Stimulated activated naive CD8-positive, alpha-beta T cell treated with anti-CD3 and anti-CD28 coated beads, Interleukin-15, Interleukin-2, amounts not matched to agents 100 ng/mL and 50 ng/mL, for 24 hours (primary cell): ENCODE results near the gene METTL23.
"Not testable (repeated sequence)": the region's sequence is repeated elsewhere in the genome, so short reads cannot be mapped to it uniquely, and the experiment has no call there.

Experiments
- H3K27ac Mint-ChIP-seq: one replicate; pipeline ENCODE4 v1.8.0; 2021; ENCODE audit warnings: mild to moderate bottlenecking, mixed read lengths
- H3K27me3 Mint-ChIP-seq: one replicate; pipeline ENCODE4 v1.8.0; 2021; ENCODE audit warnings: mixed read lengths
- H3K36me3 Mint-ChIP-seq: one replicate; pipeline ENCODE4 v1.8.0; 2021; ENCODE audit warnings: low read depth, mixed read lengths
- H3K4me1 Mint-ChIP-seq: one replicate; pipeline ENCODE4 v1.8.0; 2021; ENCODE audit warnings: low read depth, mixed read lengths
- H3K4me3 Mint-ChIP-seq: one replicate; pipeline ENCODE4 v1.8.0; 2021; ENCODE audit warnings: mild to moderate bottlenecking, mixed read lengths
- H3K9me3 Mint-ChIP-seq: one replicate; pipeline ENCODE4 v1.8.0; 2021; ENCODE audit warnings: mixed read lengths

METTL23 gene

GRCh38 chr17:76744747-76745146, 18.1 kb downstream of the METTL23 start:
- H3K9me3 Mint-ChIP-seq: no peaks in the 10 kb centered on the region
- no peaks in the 10 kb centered on the region for H3K27me3 Mint-ChIP-seq
- H3K4me1 Mint-ChIP-seq: peaks cover under 1% of the 10 kb centered on the region
- no peak overlapping the region for H3K27ac Mint-ChIP-seq
- H3K4me3 Mint-ChIP-seq: no peak overlapping the region
- H3K36me3 Mint-ChIP-seq: peaks cover 40% of the 10 kb centered on the region

GRCh38 chr17:76745785-76746184, 19.1 kb downstream of the METTL23 start:
- H3K4me1 Mint-ChIP-seq, H3K4me3 Mint-ChIP-seq, H3K9me3 Mint-ChIP-seq, H3K27ac Mint-ChIP-seq, H3K27me3 Mint-ChIP-seq: not testable (repeated sequence)
- H3K36me3 Mint-ChIP-seq: peaks cover 44% of the 10 kb centered on the region

- H3K4me1 Mint-ChIP-seq: peaks cover 10% of the 10 kb centered on the region
- no peaks in the 10 kb centered on the region for H3K9me3 Mint-ChIP-seq
- H3K27me3 Mint-ChIP-seq: no peaks in the 10 kb centered on the region
- H3K36me3 Mint-ChIP-seq: peaks cover 35% of the 10 kb centered on the region
- no peak overlapping the region for H3K4me3 Mint-ChIP-seq
- H3K27ac Mint-ChIP-seq: no peak overlapping the region
Measured at GRCh38 chr17:76747716-76748363, 21.2 kb downstream of the METTL23 start.

- Mint-ChIP-seq H3K27ac (no peak overlapping the region), H3K9me3 (no peaks in the 10 kb centered on the region), H3K27me3 (no peaks in the 10 kb centered on the region), H3K4me1 (peaks cover 18% of the 10 kb centered on the region), H3K4me3 (no peak overlapping the region), H3K36me3 (peaks cover 38% of the 10 kb centered on the region)
Measured at GRCh38 chr17:76748657-76749056, 22.0 kb downstream of the METTL23 start.

DNA sequence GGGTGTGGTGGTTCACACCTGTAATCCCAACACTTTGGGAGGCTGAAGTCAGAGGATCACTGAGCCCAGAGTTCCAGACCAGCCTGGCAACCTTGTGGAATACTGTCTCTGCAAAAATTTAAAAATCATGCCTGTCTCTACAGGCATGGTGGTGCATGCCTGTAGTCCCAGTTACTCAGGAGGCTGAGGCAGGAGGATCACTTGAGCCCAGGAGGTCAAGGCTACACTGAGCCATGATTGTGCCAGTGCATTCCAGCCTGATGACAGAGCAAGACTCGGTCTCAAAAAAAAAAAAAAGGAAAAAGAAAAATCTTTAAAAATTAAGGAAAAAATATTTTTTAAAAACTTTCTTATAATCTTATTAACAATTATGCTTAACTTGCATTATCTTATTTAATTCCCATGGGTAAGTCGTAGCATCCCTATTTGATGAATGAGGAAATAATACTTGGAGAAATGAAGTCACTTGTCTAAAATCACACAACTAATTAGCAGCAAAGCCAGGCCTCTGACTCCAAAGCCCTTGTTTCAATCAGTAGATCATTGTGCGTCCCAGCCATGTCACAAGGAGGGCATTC, 24.9 kb downstream of the METTL23 start:
- Mint-ChIP-seq H3K9me3 (no peaks in the 10 kb centered on the region), H3K4me3 (no peak overlapping the region), H3K27me3 (no peaks in the 10 kb centered on the region), H3K36me3 (peaks cover 16% of the 10 kb centered on the region), H3K27ac (no peak overlapping the region), H3K4me1 (peaks cover 23% of the 10 kb centered on the region)

GRCh38 chr17:76752006-76752405, 25.4 kb downstream of the METTL23 start:
- Mint-ChIP-seq H3K27me3 (no peaks in the 10 kb centered on the region), H3K27ac (peak overlapping the region; percentile 51), H3K4me1 (peaks cover 23% of the 10 kb centered on the region), H3K36me3 (peaks cover 17% of the 10 kb centered on the region), H3K9me3 (no peaks in the 10 kb centered on the region), H3K4me3 (peak overlapping the region; percentile 27)

DNA sequence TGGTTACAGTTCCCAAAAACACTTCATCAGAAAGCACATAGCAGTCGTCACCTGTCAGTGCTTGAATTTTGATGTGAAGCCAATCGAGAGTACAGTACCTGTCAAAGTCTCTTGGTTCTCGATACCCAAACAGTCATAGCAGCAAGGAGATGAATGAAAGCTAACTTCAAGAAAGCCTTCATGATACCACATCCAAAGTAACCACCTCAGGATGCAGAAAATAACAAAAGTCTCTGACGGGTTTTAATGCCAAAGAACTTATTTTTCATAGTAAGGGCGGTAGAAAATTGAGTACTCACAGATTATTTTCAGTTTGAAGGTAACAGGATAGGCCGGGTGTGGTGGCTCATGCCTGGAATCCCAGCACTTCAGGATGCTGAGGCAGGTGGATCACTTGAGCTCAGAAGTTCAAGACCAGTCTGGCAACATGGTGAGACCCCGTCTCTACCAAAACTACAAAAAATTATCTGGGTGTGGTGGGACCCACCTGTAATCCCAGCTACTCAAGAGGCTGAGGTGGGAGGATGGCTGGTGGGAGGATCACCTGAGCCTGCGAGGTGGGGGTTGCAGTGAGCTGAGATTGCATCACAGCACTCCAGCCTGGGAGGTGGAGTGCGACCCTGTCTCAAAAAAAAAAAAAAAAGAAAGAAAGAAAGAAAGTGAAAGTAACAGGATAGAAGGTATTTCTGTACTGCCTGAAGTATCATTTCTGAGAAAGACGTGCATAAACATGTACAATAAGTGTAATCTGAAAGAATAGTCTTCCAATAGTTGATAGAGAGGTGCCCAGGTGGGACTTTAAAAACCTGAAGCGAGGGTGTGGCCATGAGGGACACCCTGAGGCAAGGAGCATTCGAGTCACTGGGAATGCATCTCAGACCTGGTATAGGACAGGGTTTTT, 26.7 kb downstream of the METTL23 start:
- peak overlapping the region; percentile 83 for H3K4me3 Mint-ChIP-seq
- no peaks in the 10 kb centered on the region for H3K9me3 Mint-ChIP-seq

DNA sequence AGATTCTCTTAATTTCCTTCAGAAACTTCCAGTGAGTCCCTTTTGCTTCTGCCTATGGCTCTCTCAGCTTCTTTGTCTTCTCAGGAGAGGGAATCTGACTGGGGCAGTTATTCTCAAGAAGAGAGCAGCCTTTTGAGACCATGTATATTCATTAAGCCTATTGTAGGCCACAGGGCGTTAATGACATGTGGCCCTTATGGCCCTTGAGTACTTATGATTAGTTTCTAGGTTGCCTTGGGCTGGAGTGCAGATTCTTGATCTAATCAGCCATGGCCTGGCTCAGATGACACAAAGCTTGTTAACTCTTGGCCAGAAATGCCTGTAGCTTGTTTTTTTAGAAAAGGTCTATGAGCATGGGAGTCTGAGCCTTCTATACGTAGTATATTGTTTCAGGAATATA, 28.6 kb downstream of the METTL23 start:
- Mint-ChIP-seq H3K36me3 (peaks cover 18% of the 10 kb centered on the region), H3K4me3 (no peak overlapping the region), H3K4me1 (peaks cover 23% of the 10 kb centered on the region), H3K9me3 (no peaks in the 10 kb centered on the region), H3K27ac (no peak overlapping the region), H3K27me3 (no peaks in the 10 kb centered on the region)

More for the DNA sequence above, 26.7 kb downstream of the METTL23 start:
- peak overlapping the region; percentile 76 for H3K27ac Mint-ChIP-seq
- H3K27me3 Mint-ChIP-seq: no peaks in the 10 kb centered on the region
- H3K4me1 Mint-ChIP-seq: peaks cover 23% of the 10 kb centered on the region
- H3K36me3 Mint-ChIP-seq: peaks cover 23% of the 10 kb centered on the region

GRCh38 chr17:76757256-76757655, 30.6 kb downstream of the METTL23 start:
- peaks cover 18% of the 10 kb centered on the region for H3K36me3 Mint-ChIP-seq
- H3K27ac Mint-ChIP-seq: no peak overlapping the region
- H3K4me1 Mint-ChIP-seq: peaks cover 18% of the 10 kb centered on the region
- no peaks in the 10 kb centered on the region for H3K27me3 Mint-ChIP-seq
- no peak overlapping the region for H3K4me3 Mint-ChIP-seq
- no peaks in the 10 kb centered on the region for H3K9me3 Mint-ChIP-seq

- H3K4me3 Mint-ChIP-seq: no peak overlapping the region
- H3K27ac Mint-ChIP-seq: no peak overlapping the region
- no peaks in the 10 kb centered on the region for H3K27me3 Mint-ChIP-seq
- H3K36me3 Mint-ChIP-seq: peaks cover 13% of the 10 kb centered on the region
- H3K9me3 Mint-ChIP-seq: no peaks in the 10 kb centered on the region
- H3K4me1 Mint-ChIP-seq: peaks cover 6% of the 10 kb centered on the region
Measured at GRCh38 chr17:76758570-76758969, 31.9 kb downstream of the METTL23 start.

DNA sequence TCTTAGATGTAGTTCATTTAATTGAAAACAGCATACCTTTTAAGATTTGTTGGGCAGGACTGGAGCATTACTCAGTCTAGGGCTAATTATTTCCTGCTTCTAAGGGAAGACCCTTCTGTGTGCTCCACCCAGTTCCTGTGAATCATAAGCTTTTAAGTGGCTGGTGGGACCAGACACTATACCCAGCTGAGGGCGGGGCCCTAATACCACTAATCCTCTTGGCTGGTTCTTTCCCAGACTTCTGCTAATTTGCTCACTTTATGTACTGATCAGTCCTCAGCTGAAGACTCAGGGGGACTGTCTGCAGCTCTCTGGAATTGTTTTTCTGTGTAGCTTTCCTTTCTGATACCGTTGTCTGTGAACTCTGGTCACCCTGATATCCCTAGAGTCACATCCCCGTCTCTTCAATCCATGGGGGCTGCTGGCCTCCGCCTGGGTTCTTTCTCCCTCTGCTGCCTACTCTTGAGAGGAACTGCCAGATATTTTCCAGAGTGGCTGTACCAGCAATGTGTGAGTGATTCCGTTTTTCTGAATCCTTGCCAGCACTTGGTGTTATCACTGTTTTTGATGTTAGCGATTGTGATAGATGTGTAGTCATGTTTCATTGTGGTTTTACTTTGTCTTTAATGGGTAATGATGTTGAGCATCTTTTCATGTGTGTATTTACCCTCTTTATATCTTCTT, 46.3 kb downstream of the METTL23 start:
- no peaks in the 10 kb centered on the region for H3K9me3 Mint-ChIP-seq
- peaks cover 23% of the 10 kb centered on the region for H3K4me1 Mint-ChIP-seq
- peak overlapping the region; percentile 77 for H3K4me3 Mint-ChIP-seq
- no peaks in the 10 kb centered on the region for H3K27me3 Mint-ChIP-seq
- H3K36me3 Mint-ChIP-seq: peaks cover 54% of the 10 kb centered on the region
- peak overlapping the region; percentile 96 for H3K27ac Mint-ChIP-seq

DNA sequence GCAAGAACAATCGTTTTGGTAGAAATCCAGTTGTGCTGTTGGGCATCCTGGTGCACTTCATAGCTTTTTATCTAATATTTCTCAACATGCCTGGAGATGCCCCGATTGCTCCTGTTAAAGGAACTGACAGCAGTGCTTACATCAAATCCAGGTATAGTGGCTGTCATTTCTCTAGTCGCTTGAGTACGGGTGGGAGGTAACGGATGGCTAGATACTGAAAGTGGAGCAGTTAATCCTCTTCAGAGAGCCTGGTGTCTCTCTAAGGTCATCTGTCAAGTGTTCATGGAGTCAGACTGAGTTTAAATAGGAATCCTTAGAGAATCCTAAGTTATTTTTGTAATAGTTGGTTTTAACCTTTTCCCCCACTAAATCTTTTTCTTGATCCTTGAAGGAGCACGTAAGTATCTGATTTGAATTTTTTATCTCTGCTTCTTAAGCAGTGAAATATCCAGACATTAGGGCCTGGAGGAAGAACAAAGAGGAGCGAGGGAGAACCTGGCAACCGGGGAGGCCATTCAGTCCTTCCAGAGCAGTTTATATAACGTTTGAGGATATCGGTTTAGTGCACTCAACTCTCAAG, 48.5 kb downstream of the METTL23 start:
- Mint-ChIP-seq H3K4me1 (peaks cover 23% of the 10 kb centered on the region), H3K36me3 (peaks cover 51% of the 10 kb centered on the region), H3K27me3 (no peaks in the 10 kb centered on the region), H3K4me3 (no peak overlapping the region), H3K9me3 (no peaks in the 10 kb centered on the region), H3K27ac (no peak overlapping the region)

GRCh38 chr17:76781056-76781982, 54.7 kb downstream of the METTL23 start:
- Mint-ChIP-seq H3K27ac (no peak overlapping the region), H3K4me3 (no peak overlapping the region), H3K36me3 (peaks cover 19% of the 10 kb centered on the region), H3K9me3 (no peaks in the 10 kb centered on the region), H3K27me3 (no peaks in the 10 kb centered on the region), H3K4me1 (no peaks in the 10 kb centered on the region)

- Mint-ChIP-seq H3K4me3 (no peak overlapping the region), H3K9me3 (no peaks in the 10 kb centered on the region), H3K27ac (no peak overlapping the region), H3K4me1 (no peaks in the 10 kb centered on the region), H3K27me3 (no peaks in the 10 kb centered on the region), H3K36me3 (peaks cover 9% of the 10 kb centered on the region)
Measured at GRCh38 chr17:76783146-76783545, 56.5 kb downstream of the METTL23 start.
